GM18511 (cell line): Measurements from ENCODE around the gene C1orf159.
"Not testable (repeated sequence)": the region's sequence is repeated elsewhere in the genome, so short reads cannot be mapped to it uniquely, and the experiment has no call there.

Experiments
- ATAC-seq: cut with Tn5 transposase; IDR thresholded peaks from one replicate; pipeline ENCODE4 v1.9.1; 2021; ENCODE audit warnings: mild to moderate bottlenecking, moderate library complexity; ENCODE audit not compliant: unreplicated experiment

C1orf159 gene

DNA sequence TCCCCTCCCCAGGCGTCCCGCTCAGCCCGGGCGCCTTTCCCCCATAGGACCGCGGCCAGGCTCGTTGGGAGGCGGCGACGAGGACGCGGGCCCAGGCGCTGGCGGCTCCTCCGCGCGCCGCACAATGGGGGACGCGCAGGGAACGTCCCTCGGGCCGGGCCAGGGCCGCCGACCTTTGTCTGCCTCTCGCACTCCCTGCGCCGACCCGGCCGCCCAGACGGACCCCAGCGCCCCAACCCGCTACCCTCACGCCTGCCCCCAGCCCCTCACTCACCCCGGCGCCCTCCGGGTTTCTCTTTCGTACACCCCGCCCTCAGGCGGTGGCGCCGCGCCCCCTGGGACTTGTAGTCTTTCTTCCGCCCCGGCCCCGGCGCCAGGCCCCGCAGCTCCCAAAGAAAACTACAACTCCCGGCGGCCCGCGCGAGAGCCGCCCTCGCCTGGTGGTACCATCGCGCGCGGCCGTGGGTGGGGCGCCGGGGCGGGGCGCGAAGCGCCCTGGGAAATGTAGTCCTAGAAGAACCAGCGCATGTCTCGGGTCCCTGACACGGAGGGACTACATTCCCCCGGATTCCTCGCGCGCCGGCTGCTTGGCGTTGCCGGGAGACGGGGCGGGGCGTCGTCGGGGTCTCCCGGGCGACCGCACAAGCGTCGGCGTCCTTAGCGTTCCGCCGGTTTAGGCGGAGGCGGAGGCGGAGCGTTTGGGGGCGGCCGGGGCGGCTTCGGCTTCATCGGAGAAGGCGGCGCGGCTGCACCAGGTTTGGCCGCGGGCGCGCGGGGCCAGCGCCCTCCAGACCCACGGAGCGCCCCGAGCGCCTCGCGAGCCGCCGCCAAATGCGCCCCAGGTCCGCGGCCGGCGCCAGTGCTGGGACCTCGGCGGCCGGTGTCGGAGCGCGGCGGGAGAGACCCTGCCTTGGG is at the start of gene C1orf159:
Gene C1orf159, minus strand, starts transcription at position 304 of the 915 bp plus-strand sequence. CDS start 24,546 bp downstream, outside the sequence.
- peak; percentile 97 for ATAC-seq

DNA sequence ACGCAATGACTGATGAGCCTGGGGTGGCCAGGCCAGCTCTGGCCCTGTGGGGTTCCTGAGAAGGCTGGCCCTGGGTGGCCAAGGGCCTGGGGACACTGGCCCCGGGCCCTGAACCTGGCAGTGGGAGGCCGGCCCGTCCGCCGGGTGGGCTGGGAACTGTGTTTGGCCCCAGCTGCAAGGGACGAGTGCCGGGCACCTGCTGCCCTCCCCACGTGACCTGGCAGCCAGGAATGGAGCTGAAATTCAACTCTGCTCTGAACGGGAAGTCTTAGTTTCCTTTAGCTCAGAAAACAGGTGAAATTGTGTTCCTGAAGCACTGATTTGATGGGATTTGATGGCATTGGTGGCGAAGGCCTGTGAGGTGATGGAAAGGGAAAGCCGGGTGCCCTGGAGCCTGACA is 49.6 kb upstream of the C1orf159 start:
- no peak for ATAC-seq

DNA sequence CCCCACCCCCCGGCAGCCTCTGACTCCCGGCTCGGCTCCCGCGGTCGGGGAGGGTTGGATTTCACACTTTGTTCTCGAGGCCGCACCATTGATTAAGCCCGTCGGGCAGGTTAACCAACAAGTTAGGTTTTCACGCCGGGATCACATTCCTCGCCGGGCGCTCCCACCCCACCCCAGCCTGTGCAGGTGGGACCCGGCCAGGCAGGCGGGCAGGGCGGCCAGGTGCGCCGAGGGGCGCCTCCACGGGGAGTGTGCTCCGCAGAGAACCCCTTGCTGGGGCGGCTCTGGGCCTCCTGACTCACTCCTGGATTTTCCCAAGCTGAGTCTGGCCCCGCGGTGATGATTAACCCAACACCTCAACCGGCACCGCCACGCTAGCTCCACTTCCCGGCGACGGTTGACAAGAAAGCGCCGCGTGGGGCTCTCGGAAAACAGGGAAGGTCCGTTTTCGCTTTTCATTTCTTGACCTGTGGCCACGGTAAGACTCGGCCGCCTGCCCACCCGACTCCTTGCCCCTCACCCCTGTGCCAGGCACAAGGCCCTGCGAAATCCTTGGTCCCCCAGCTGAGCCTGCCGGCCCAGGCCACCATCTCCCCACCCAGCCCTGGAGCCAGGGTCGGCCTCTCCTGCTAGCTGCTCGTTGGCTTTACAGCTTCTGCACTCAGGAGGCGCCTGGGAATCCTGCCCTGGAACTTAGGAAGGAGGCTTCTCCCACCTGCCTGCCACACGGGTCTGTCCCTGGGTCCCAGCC is 49.0 kb upstream of the C1orf159 start:
- ATAC-seq: no peak

DNA sequence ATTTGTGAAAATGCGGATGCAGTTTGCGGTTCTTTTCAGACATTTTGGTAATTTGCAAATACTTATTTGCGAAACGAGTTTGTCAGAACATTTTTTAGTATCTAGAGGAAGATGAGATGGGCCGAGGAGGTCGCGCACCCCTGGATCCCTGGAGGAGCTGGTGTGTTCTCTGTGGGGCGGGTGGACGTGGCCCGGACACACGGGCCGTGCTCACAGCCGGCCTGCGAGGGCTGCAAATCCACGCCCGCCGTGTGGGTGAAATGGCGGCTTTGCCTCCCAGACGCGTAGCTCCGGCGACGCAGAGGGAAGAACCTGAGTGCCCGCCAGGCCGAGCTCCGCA is 48.4 kb upstream of the C1orf159 start:
- no peak for ATAC-seq

DNA sequence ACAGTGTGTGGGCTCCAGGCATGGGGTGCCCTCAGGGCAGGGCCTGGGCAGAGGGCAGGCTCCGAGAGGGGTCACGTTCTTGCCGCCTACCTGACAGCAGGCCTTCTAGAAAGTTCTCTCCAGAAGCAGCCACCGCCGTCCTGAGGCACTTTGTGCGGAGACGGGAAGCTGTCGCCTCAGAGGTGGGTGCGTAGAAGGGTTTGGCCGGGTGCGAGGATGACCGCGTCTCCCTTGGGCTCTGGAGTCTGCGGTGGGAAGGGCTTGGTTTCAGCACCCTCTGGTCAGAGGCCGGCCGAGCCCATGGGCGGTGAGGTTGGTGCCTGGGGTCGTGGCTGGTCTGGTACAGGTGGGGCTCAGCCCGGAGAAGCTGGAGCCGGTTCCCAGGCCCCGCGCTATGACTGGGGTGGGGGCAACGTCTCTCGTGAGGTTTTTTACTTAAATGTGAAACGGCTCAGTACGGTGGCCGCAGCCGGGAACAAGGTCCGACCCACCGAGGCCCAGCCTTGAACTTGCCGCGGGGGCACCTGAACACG is 47.7 kb upstream of the C1orf159 start:
- no peak for ATAC-seq

DNA sequence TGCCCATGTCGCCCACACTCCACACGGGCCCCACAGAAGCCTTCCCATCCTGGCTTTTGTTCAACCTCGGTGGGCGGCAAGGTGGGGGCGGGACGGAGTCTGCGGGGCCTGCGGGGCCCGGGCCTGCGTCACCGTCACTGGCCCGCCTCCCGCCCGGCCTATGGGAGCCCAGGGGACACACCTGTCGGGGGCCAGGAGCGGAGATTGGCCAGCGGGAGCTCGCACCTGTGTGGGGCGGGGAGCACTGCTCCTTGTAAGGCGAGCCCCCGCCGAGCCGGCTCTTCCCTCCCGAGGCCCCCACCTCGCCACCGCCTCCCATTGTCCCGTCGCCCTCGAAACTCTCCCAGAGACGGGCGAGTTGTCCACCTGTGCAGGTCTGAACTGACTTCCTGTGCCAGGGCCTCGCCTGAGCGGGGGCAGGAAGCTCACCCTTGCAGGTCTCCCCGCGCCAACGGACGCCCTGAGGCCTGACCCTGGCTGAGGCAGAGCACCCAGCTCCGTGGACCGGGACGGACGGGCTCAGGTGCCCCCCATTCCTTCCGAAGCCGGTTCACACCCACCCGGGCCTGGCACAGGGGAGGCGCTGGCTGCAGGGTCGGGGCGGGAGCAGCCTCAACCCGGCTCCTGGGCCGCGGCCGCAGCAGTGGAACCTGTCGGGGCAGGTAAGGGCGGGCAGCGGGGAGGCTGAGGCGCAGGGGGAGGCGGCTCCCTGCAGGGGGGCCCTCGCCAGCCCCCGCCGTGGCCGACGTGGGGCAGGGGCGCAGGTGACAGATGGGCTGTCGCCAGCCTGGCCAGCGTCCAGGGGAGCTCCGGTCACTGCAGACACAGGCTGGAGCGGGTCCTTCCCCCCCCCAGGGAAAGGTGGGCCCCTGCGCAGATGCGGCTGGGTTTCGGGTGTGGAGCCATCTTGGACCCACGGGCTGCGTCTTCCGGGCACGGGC is 47.0 kb upstream of the C1orf159 start:
- no peak for ATAC-seq

DNA sequence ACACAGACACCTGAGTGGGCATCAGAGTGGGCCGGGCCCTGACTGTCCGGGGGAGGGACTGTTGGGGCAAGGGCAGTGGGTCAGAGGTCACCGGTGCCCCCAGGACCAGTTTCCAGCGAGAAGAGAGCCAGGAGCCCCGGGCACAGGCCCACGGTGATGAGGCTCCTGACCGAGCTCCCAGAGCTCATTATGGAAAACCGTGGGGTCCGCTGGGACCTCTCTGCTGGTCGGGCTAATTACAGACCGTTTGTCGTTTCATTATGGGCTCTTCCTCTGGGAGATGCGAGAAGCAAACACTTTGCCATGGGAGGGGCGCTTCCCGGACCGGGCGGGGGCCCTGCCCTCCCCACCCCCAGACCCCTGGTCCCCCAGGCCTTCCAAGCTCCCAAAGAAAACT is 45.8 kb upstream of the C1orf159 start:
- ATAC-seq: no peak

DNA sequence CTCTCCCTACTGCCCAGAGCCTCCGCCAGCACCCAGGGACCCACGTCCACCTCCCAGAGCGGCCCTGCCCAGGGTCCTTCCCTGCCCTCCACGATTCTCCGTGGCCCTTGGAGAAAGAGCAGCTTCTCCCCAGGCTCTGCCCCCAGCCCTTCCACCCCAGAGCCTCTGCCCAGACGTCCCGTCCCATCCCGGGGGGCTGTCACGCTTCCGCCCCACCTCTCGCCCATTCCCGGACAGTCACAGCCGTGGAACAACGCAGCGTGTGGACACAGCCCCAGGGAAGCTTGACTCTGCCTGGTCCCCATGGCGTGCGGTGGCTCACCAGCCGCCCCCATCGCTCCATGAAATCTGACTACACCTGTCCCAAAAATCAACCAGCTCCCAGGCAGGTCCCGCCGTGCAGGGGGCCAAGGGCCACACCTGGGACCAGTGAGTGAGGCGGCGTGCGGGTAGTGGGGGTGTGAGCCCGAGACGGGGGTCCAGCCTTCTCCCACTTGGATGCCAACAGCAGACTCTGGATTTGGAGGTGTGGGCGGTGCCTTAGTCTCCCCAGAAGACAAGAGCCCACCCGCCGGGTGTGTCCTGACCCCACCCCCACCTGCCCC is 45.3 kb upstream of the C1orf159 start:
- no peak for ATAC-seq

DNA sequence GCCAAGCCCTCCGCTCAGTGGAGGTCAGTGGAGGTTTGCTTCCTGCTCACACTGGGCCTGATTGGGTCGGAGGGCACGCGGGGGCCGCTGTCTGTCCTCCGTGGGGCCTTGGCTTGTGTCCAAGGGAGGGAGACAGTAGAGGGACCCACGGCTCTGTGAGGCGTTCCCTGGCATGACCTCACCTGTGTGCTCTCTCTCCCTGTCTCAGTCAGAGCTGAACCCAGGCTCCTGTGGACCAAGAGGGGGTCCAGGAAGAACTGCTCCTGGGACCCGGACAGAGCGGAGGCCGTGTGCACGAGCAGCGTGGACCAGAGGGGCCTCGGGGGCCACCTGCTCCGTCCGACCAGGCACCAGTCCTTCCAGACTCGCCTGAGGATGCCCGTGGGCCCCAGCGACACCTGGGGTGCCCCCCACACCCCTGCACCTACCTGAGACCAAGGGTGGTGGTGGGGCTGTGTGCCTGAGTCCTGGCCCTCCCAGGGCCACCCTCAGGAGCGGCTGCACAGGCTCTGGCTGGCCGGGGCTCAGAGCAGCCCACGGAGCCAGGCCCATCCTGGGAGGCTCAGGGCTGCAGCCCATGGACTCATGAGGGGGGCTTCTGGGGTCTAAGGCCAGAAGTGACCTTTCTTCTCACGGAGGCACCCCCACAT is 44.5 kb upstream of the C1orf159 start:
- ATAC-seq: no peak

DNA sequence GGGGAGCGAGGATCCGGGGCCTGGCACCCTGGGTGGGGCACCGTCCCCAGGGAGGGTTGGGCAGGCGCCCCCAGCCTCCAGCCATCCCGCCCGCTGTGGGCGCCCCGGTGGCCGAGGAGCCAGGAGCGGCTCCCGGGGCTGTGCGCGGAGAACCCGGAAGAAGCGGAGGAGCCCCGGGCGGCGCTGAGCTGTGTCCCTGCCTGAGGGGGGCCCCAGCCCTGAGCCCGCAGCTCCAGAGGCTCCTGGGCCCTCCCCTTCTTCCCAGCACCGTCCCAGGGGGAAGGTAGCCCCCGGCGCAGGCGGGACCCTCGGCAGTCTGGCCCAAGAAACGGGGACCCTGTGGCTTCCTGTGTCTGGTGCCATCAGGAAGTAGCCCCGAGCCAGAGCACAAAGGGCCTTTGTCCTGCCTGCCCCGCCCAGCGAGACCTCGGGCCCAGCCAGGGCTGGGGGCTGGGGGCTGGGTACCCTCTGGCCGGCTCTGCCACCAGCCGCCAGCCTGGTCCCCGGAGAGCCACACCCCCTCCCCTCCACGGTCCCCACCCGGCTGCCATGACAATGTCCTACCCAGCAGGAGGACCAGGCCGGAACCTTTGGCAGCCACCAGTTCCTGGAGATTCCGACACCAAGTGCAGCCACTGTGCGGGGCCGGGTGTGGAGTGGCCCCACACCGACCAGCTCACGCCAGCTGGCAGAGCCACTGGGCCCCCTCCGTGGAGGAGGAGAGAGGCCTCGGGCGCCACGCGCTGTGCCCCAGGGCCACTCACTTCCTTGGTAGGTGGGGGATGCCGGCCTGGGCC is 42.2 kb upstream of the C1orf159 start:
- no peak for ATAC-seq

DNA sequence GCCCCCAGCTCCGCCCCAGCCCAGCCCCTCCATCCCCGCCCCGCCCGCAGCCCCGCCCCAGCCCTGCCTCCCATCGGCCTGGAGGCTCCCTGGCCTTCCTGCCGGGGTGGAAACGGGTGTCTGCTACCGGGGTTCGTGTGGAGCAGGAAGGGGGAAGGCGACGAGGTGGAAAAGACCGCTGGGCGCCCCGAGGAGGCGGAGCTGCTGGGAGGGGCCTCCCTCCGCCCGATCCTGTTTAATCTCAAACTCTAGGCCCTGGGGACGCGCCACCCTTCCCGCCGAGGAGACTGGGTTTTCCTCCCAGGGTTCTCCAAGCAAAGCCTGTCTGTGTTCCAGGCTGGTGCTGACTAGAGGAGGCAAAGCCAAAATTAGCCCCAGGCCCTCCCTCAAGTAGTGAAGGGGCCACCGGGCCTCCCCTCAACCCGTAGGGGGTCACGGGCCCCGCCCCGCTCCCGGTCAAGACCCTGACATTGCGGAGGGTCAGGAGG is 41.6 kb upstream of the C1orf159 start:
- ATAC-seq: no peak

DNA sequence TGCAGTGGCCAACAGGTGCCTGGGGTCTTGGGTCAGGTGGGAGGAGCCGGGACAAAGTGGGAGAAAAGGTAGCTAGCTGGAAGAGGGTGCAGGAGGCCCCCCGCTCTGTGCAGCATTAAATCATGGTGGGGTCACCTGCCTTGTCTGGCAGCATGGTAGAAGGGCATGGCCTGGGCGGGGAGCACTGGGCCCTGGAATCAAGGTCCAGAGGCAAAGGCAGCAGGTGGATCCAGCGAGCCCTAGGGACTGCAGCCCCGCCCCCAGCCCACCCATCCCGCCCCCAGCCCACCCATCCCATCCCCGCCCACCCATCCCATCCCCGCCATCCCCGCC is 41.1 kb upstream of the C1orf159 start:
- no peak for ATAC-seq

DNA sequence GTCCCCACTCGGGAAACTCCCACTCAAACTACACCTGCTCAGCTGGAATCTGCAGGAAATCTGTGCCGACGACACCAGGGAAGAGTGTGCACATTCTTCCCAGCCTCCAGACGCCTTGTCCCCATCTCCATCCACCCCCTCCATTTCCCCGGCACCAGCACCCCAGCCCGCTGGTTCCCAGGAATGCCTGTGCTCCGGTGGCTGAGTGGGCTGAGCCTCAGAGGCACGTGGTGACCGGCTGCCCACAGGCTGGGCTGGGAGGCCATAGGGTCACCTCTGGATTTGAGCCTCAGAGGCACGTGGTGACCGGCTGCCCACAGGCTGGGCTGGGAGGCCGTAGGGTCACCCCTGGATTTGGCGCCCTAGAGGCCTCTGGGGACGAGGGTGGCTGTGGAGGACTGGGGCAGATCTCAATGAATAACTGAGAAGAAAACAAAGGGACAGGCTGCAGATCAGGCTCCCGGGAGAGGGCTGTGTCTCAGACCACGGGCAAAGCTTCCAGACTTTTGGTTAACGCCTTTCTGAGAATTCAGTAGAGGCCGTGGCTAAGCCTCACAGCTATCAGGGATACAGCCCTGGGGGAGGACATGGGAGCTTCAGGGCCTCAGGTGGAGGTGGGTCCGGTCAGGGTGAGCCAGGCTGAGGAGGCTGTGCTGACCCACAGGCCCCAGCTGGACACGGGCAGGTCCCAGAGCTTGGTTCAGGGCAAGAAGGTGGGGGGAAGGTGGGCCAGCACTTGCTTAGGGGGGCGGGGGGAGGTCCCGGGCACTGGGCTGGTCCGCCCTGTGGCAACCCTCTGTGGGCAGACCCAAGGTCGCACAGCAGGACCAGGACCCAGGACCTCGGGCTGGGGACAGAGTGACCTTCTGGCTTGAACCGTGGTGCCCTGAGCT is 40.5 kb upstream of the C1orf159 start:
- no peak for ATAC-seq

DNA sequence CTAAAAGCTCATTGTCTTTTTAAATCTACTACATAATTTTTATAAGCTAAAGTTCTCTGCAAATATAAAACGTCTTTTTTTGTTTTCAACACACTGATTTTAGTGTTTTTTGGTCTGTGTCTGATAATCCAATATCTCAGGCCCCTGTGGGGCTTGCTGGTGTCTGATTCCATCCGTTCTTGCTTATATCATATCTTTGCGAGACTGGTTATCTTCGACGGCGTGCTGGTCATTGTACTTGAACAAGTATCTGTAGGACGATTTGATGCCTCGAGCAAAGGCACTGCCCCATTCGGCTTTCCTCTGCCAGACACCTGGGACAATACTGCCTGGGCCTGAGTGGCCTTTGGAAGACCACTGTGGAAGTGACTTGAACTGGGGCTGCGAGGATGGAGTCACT is 39.4 kb upstream of the C1orf159 start:
- ATAC-seq: no peak

DNA sequence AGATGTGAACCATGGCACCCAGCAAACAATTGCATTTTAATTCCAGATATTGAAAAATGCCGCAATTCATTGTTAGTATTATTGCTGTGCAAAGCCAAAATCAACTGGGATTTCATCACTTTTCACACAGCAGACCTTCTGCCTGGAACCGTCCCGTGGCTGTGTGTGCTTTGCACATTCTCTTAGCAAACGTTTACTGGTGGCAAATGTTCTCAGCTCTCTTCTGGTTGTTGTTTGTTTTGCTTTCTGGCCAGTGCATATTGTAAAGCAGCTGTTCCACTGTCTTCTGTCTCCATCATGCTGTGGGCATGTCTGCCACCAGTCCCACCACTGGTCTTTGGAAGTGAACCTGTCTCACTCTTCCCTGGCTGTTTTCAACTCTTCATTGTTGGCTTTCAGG is 38.0 kb upstream of the C1orf159 start:
- ATAC-seq: no peak

DNA sequence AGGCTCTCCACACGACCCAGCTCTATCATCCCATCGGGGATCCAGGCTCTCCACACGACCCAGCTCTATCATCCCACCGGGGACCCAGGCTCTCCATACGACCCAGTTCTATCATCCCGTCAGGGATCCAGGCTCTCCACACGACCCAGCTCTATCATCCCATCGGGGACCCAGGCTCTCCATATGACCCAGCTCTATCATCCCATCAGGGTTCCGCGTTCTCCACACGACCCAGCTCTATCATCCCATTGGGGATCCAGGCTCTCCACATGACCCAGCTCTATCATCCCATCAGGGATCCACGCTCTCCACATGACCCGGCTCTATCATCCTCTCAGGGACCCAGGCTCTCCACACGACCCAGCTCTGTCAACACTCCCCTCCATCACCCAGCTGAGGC is 37.3 kb upstream of the C1orf159 start:
- not testable (repeated sequence) for ATAC-seq

DNA sequence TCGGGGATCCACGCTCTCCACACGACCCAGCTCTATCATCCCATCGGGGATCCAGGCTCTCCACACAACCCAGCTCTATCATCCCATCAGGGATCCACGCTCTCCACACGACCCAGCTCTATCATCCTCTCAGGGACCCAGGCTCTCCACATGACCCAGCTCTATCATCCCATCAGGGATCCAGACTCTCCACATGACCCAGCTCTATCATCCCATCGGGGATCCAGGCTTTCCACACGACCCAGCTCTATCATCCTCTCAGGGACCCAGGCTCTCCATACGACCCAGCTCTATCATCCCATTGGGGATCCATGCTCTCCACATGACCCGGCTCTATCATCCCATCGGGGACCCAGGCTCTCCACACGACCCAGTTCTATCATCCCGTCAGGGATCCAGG is 36.5 kb upstream of the C1orf159 start:
- ATAC-seq: not testable (repeated sequence)

DNA sequence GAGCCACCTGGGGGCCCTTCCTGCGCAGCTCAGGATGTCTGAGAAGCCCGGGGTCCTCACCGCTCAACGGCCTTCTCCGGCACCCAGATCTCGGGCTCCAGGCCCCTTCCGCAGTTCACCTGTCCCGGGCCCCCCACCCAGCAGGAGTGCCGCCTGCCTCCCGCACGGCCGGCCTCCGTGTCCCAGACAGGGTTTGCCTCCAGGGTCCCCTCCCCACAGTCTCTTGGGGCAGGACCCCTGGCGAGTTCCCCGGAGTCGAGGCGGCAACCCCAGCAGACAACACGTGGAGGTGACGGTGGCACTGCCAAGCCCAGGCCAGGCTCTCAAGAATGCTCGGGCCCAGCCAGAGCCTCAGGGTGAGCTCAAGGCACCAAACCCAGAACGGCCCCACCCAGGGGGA is 35.4 kb upstream of the C1orf159 start:
- no peak for ATAC-seq
